Stromal cell of bone marrow (primary cell): ENCODE measurements around the gene PRKCZ.

Experiments used
- DNase-seq: peaks from one replicate; pipeline ENCODE4 v3.0.0-alpha.2; 2012; ENCODE audit warnings: low read depth

Gene PRKCZ

DNA sequence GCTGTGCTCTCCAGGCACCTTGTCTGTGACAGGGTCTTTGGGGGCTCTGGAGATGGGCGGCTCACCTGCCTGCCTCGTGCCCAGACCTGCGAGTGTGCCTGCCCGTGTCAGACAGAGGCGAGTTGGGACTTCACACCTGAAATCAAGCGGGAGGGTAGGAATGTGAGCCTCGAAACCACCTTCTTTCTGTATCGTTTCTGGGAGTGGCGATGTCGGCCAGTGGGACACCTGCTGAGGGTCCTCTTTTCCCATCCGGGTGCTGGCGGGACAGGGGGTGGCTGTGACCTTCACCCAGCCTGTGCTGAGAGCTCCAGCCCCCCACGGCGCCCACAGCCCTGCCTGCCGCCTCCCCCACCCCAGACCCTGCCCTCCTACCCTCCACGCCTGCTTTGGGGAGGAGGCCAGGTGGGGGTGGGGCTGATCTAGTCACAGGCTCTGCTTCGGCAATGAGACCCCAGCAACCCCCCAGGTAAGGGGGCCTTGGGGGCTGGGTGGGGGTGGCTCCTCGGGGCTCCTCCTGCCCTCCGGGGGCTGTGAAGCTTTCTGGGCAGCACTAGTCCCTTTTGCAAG is 160.0 kb downstream of the PRKCZ start:
- no peak for DNase-seq

DNA sequence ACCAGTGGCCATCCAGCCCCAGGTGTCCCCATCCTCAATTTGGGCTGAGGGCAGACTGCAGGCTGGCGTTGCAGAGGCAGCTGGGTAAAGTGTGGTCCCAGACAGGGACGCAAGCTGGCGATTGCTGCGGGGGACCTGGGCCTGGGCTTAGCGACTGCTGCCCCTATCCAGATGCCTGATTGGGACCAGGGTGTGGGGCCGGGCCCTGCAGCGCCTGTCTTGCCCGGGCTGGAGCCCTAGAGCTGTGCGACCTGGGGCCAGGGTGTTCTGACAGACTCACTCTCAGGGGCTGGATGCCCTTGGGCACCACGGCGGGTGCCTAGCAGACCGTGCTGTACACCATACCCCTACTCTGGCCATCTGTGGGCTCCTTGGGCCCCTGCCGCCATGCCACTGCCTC is 160.6 kb downstream of the PRKCZ start:
- DNase-seq = no peak

DNA sequence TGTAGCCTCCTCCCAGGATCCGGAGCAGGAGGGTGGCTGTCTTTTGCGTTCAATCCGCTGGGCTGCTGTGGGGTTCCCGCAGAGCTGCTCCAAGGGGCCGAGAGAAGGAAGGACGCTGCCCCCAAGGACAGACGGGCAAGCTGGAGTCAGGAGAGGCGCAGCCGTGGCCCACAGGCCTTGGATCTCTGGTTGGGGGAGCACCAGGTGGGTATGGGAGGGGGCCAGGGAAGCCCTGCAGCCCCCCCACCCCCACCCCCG is 162.0 kb downstream of the PRKCZ start:
- no peak for DNase-seq

DNA sequence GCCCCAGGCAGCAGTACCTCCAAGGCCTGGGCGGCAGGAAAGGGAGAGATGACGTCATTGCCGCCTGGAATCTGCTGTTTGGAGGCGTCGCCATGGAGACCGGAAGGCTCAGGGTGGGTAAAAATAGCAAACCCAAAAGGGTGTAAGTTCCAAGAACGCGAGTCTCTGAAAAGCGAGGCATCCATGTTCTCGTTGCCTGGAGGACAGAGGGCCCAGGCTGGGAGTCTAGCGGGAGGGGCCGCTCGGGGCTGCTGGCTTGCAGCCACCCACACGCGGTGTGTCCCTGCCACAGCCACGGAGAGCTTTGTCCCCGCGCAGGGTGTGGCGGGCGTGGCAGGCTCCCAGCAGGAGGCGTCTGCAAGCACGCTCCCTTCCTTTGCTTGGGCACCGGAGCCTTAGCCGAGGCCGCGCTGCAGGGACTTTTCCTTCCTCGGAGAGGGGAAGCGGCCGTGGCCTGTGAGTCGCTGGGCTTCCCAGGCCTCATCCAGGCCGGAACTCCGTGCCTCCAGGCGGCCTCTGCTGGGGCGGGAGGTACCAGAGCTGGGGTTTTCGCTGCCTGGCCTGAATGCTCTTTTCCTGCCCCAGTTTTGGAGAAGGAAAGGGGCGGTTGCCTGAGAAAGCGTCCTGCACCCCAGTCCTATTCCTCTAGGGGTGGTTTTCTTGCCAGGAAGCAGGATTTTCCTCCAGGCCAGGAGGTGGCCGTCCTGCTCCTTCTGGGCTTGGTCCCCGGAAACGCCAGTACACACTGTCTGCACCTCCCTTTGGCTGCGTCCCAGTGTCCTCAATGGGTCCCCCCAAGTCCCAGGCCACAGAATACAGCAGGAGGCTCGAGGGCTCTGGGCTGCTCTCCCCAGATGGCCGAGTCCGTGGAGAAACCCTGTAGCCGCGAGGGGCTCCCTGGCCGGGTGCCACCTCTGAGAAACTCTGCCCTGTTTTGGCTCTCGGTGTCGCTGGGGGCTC is 162.6 kb downstream of the PRKCZ start:
- peak; percentile 97 for DNase-seq

DNA sequence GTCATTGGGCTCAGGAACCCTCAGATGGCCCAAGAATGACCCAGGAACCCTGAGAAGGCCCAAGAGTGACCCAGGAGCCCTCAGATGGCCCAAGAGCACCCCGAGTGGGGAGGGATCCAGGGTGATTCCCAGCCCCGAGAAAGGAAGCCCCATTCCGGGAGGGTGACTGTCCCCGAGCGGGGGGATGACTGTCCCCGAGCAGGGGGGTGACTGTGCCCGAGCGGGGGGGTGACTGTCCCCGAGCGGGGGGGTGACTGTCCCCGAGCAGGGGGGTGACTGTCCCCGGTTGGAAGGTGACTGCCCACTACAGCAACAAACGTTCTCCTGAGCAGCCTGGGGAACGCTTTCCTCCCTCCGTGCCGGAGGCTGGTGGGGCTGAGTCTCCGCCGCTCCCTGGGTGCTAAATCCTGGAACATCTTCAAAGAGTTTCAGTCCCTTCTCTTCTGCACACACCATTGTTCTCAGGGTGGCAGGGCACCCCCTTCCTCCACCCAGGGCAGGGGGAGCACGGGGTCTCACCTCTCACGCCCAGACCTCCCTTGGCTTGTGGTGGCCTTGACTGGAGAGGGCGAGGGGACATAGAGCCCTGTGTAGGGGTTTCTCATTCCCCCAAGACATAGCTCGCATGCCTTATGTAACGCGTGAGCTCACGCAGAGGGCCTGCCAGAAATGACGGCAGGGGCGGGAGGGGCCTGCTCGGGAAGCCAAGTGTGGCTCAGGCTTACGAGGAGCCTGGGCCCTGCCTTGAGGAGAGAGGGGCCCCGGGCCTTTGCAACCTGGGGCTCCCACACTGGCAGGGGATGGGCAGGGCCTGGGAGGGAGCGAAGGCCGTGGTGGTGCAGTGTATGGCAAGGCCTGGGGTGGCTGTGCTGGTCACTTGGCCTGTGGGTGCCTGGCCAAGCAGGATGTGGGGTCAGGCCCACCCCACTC is 163.6 kb downstream of the PRKCZ start:
- peak; percentile 87 for DNase-seq

DNA sequence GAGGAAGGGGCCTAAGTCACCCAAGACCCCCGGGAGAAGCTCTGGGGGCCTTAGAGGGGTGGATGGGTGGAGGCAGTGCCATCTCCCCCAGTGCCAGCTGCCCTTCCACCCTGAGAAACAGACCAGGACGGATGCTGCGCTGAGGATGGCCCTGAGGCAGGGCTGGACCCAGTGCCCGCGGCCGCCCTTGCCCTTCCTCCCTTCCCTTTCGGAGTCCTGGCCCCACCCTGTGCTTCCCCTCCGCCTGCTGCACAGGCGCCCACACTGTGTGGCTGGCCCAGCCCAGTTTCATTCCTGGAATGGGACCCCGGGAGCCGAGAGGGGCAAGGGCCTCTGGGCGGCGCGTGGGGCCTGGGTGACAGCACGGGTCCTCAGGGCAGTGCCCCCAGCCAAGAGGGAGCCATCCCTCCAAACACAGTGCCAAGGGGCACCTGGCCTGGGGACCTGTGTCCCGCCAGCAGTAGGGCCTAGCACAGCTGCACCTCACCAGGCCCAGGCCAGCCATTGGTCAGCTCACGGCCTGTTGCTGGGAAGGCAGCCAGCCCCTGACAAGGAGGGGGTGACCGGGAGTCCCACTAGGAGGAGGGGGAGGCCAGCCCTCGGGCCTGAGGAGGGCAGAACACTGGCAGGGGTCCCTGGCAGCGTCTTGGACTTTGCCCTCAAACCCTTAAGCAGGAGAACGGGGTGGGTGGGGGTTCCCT is 164.5 kb downstream of the PRKCZ start:
- DNase-seq = no peak

DNA sequence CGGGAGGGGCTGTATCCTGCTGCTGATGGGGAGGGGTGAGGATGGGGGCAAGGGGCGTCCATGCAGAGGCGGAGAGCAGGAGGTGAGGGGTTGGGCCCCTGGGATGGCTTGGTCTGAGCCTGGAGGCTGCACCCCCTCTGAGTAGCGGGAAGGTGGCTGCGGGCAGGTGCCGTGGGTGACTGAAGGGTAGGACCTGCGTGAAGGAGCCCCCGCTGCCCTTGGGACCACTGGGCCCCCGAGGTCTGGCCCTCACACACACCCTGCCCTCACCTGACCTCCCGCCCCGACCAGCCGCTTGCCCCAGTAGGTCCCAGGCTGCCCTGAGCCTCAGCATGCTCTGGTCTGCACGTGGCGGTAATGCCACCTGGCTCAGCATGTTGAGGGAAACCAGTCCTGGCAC is 165.1 kb downstream of the PRKCZ start:
- no peak for DNase-seq

DNA sequence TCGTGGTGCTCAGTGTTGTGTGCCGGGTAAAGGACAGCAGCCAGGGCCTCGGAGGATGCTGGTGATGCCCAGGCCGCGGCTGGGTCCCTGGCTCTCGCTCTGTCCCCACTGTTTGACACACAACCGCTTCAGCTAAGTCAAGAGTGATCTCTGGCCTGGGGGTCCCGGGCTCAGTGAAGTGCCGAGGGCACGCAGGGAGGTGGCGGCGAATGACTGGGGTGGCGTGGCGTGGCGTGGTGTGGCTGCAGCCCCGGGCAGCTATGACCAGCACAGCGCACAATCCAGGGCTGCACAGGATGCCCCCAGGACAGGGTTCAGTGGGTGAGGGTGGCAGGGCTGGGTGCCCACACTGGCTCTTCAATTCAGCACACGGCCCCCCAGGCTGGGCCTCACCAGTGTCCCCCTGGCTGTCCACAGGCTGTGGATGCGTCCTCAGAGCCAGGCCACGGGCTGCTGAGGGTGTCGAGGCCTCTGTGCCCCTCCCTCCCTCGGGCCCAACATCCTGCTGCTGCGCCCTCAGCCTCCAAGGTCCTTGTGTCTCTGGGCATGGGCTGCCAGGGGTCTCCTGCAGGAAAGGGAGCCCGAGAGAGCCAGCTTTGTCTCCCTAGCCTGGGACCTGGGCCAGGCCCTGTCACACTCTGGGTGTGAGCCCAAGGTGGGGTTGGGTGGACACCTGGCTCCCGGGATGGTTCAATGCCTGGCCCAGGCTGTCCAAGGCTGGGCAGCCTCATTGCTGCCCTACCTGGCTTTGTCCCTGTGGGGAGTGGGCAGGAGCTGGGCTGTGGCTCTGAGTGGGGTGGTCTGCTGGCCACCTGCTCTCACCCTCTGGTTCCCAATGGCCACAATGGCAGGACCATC is 165.9 kb downstream of the PRKCZ start:
- DNase-seq = no peak

DNA sequence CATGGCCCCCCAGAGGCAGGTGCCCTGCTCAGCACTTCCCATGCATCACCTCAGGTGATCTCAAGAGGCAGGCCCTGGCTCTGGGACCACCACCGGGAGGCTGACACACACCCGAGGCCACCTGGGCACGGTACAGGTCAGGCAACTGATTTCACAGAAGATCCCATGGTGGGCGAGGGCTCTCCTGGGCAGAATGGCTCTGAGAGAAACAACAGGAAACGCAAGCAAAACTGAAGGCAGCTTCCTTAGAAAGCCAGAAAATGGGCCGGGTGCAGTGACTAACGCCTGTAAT is 166.5 kb downstream of the PRKCZ start:
- DNase-seq = no peak

DNA sequence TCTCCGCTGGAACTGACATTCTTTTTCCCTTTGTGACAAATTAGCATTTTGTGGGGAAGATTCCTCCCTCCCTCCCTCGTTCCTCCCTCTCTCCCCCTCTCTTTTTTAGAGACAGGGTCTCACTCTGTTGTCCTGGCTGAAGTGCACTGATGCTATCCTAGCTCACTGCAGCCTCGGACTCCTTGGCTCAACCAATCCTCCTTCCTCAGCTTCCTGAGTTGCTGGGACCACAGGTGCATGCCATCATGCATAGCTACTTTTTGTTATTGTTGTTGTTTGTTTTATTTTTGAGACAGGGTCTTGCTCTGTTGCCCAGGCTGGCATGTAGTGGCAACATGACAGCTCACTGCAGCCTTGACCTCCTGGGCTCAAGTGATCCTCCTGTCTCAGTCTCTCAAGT is 171.1 kb downstream of the PRKCZ start:
- no peak for DNase-seq

DNA sequence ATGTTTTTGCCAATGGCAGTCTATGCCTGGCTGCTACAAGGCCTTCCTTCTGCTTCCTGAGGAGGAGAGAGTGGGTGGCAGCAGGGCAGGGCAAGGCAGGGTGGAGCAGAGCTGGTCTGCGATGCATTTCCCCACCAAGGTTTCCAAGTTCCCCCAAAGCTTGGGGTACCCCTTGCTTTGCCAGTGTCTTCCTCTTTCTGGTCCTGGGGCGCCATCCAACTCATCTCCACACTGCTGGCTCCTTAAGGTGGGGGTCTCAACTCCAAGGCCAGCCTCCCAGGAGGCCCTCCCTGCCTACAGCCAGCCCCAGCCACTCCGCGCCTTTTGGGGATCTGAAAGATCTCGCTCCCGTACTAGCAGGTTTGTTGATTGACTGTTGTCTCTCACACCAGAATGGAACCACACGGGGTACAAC is 174.0 kb downstream of the PRKCZ start:
- DNase-seq = no peak

DNA sequence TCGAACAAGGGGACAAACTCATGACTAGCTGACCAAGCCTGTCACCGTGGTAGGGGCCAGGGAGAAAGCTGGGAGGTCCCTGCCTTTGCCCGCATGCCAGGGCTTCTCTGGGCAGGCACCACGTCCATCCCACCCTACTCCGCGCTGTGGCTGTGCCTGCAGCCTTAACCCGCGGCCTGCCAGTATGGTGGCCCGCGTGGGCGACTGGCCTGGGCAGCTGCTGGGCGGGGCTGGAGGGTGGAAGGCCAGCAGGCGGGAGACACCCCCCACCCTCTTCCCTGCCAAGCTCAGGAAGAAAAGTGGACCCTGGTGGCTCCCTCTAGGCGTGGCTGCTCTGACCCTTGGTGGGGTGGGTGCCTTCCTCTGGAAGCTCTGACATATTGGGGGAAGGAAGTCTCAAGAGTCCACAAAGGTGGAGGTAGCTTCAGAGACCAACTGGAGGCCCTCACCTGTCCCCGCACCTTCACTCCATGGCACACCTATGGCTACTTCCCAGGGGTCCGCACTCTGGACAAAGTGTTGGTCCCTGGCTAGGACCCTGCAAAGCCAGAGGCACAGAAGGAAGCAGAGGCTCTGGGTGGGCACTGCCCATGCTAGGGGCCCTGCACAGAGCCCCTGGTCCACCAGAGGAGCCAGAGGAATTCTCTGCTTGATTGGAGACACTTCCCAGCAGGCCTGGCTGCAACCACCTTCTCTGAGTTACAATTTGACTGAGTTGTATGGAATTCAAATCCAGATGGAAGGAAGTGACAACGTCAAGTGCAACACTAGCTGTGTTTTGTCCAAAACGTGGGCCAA is 174.6 kb downstream of the PRKCZ start:
- no peak for DNase-seq

DNA sequence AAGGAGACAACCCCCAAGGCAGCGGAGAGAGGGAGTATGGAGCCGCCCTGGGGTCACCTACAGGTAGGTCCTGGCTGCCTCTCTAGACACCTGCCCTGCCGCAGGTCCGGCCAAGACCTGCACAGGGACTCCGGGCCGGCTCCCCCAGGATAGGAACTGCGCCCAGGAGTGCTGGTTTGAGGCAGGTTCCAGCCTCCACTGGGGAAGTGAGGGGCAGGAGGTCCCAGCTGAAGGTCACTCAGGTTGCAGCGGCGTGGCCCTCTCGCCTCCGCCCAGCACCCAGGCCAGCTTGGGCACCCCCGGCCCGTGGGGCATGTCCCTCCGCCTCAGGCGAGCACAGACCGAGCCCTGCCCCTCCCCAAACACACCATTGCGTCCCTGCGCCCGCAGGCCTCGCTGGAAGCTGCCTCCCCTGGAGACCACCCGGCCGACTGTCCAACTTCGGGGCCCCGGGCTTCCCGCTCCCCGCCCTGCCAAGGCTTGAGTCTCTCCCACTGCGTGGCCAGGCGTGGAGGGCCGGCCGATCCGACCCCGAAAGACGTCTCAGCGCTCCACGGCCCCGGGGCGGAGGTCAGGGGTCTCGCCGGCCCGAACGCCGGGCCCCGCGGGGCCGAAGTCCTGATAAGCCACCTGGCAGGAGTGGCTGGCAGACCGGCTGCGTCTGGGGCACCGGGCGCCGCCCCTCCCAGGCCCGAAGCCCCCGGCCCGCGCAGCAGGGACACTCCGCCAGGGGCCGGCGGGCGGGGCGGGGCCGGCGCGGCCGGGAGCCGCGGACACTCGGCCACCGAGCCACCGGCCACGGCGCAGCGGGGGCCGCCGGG is 176.5 kb downstream of the PRKCZ start:
- DNase-seq = no peak

DNA sequence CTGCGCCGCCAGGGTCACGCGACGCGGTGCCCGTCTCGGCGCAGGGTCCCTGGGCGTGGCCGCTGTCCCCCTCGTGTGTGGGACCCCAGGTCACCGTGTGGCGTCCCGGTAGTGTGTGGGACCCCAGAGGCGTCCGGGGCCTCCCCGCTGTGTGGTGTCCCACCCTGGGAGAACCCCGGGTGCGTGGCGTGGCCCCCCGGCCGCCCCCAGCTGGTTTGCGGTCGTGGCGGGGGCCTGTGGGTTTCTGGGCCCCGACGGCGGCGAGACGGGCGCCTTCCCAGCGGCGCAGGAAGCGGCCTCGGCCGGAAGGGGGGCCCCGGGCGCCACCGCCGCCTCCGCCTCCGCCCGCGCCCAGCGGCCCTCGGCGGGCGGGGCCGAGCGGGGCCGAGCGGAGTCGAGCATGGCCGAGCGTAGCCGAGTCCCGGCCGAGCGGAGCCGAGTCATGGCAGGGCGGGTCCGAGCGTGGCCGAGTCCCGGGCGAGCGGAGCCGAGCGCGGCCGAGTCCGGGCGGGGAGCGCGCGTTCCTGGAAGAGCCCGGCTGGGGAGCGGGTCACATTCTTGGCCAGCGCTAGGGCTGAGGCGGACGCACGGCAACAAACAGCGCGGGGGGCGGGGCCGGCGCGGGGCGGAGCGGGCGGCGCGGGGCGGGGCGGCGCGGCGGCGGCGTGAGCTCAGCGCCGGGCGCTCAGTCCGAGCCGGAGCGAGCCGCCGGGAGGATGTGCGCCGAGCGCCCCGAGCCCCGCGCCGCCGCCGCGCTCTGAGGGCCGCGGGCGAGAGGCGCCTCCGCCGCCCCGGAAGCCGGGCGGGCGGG is 177.3 kb downstream of the PRKCZ start:
- DNase-seq = peak; percentile 89

DNA sequence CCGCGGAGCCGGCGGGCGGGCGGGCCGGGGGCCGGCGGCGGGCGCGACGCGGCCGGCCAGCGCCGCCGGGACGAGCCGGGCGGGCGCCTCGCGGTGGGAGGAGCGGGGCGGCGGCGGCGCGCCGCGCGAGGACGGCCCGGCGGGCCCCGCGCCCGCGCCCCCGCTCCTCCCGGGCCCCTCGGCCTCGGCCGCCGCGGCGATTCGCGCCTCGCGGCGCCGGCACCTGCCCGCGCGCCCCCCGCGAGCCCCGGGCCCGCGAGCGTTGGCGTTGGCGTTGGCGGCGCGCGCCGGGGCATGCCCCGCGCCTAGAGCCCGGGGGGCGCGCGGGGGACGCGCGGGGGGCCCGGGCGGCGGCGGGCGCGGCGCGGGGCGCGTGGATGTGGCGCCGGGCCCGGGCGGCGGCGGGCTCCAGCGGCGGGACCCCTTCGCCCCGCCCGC is 178.0 kb downstream of the PRKCZ start, which contains the start of gene SKI:
Gene SKI (plus strand): TSS at position 163 of the 438 bp plus-strand sequence. CDS start 448 bp downstream, outside the sequence.
- no peak for DNase-seq

DNA sequence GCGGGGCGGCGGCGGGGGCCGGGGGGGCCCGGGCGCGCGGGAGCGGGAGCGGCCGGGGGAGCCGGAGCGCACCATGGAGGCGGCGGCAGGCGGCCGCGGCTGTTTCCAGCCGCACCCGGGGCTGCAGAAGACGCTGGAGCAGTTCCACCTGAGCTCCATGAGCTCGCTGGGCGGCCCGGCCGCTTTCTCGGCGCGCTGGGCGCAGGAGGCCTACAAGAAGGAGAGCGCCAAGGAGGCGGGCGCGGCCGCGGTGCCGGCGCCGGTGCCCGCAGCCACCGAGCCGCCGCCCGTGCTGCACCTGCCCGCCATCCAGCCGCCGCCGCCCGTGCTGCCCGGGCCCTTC is 178.5 kb downstream of the PRKCZ start:
- no peak for DNase-seq

DNA sequence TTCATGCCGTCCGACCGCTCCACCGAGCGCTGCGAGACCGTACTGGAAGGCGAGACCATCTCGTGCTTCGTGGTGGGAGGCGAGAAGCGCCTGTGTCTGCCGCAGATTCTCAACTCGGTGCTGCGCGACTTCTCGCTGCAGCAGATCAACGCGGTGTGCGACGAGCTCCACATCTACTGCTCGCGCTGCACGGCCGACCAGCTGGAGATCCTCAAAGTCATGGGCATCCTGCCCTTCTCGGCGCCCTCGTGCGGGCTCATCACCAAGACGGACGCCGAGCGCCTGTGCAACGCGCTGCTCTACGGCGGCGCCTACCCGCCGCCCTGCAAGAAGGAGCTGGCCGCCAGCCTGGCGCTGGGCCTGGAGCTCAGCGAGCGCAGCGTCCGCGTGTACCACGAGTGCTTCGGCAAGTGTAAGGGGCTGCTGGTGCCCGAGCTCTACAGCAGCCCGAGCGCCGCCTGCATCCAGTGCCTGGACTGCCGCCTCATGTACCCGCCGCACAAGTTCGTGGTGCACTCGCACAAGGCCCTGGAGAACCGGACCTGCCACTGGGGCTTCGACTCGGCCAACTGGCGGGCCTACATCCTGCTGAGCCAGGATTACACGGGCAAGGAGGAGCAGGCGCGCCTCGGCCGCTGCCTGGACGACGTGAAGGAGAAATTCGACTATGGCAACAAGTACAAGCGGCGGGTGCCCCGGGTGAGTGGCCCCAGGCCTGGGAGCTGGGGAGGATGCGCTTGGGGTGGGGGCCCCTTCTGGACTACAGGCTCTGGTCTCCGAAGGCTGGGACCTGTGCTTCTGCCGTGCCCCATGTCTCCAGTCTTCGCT is 179.0 kb downstream of the PRKCZ start:
- no peak for DNase-seq
